IPS-18a (cell line): Measurements from ENCODE around the gene LCN9.
"Not testable (repeated sequence)": the region's sequence is repeated elsewhere in the genome, so short reads cannot be mapped to it uniquely, and the experiment has no call there.

ENCODE experiments used
- H3K27ac ChIP-seq: one replicate; pipeline ENCODE4 v1.5.1; 2013; ENCODE audit warnings: low read length
- H3K27me3 ChIP-seq: one replicate; pipeline ENCODE4 v1.6.1; 2013; ENCODE audit warnings: mild to moderate bottlenecking, low read length; ENCODE audit not compliant: control insufficient read depth, insufficient read depth
- H3K36me3 ChIP-seq: one replicate; pipeline ENCODE4 v1.6.1; 2013; ENCODE audit warnings: low read depth, low read length; ENCODE audit not compliant: control insufficient read depth
- H3K4me1 ChIP-seq: one replicate; pipeline ENCODE4 v1.6.1; 2013; ENCODE audit warnings: low read depth, low read length; ENCODE audit not compliant: control insufficient read depth
- H3K4me3 ChIP-seq: one replicate; pipeline ENCODE4 v1.5.1; 2013; ENCODE audit warnings: low read length
- H3K9ac ChIP-seq: one replicate; pipeline ENCODE4 v1.6.1; 2013; ENCODE audit warnings: mild to moderate bottlenecking, low read length, moderate library complexity
- H3K9me3 ChIP-seq: one replicate; pipeline ENCODE4 v1.6.1; 2013; ENCODE audit warnings: low read depth, low read length; ENCODE audit not compliant: control insufficient read depth

Gene LCN9

DNA sequence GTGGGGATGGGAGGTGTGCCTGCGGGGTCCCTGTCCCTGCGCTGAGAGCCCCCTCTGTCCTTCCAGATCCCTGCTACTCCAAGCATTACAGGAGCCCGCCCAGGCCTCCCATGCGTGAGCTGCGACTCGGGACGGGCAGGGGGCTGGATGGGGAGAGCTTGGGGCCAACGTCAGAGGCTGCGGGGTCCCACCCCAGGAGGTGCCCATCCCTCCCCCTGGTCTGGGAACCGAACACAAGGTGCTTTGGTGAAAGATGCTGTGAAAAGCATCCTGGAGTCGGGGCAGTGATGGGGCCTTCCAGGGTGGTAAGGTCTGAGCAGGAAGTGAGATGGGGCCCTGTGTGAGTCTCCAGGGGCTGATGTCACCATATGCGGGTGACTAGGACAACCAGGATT, 2.7 kb downstream of the LCN9 start:
- Histone ChIP-seq H3K36me3 (no peaks in the 10 kb centered on the region), H3K4me3 (no peak overlapping the region), H3K4me1 (peaks cover 2% of the 10 kb centered on the region), H3K27ac (no peak overlapping the region), H3K9me3 (no peaks in the 10 kb centered on the region), H3K27me3 (no peaks in the 10 kb centered on the region), H3K9ac (no peak overlapping the region)

DNA sequence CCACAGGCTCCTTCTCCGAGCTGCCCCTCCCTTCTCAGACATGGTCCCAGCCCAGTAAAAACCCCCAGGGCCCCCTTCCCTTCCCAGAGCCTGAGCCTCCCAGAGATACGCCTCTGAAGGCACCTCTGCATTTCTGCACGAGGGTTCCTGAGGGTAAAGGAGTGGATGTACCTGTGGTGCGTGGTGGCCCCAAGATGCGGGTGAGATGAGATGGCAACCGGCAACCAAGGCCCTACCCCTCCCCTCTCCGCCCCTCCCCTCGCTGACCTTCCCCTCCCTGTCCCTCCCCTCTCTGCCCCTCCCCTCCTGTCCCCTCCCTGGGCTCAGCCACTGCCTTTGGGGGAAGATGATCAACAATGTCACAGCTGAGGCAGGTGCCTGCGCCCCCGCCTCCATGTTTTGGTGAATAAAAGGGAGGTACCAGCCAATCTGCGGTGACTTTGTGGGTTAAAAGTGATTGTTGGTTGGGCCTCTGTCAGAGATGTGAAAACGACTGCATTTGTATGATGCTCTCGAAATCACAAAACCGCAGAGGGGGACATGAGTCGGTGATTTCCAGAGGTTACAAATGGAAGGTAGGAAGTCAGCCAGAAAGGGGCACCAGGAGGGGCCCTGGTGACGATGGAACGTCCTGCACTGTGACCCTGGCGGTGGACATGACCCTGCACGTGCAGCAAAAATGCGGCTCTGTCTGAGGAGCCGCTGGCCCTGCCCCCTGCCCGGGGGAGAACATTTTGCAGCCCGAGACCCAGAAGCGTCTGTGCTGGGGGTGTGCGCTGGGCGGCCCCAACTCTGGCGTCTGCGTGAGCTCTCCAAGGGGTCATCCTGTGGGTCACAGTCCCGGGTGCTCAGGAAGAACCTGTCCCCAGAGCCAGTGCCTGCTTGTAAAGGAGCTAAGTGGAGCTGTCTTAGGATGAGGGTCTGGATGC, 3.7 kb downstream of the LCN9 start:
- Histone ChIP-seq H3K27me3 (no peaks in the 10 kb centered on the region), H3K9me3 (no peaks in the 10 kb centered on the region)

DNA sequence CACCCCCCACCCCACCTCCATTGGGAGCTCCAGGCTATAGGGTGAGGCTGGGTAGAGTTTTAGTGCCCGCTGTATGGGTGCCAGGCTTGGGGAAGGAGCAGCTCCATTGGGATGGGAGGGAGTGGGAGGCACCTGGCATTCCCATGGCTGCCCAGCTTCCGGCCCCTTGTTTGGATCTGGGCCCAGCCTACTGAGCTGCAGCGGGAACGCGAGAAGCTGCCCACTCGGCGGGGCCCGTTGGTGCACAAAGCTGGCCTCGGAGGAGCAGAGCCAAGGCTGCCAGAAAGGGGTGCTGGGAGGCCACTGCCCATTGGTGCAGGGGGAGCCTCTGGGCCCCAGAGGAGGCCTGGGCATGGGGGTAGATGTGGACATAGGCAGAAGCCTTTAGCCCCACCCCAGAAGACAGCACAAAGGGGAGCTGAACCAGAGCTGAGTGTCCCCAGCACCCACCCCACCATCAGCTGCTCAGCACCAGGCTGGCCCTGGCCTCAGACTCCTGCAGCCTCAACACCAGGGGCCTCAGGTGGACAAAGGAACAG, 4.4 kb downstream of the LCN9 start:
- Histone ChIP-seq H3K4me3 (no peak overlapping the region), H3K27me3 (no peaks in the 10 kb centered on the region), H3K9me3 (no peaks in the 10 kb centered on the region), H3K27ac (no peak overlapping the region), H3K9ac (no peak overlapping the region), H3K36me3 (no peaks in the 10 kb centered on the region), H3K4me1 (peaks cover 2% of the 10 kb centered on the region)

More for the DNA sequence above, 3.7 kb downstream of the LCN9 start:
- no peak overlapping the region for H3K27ac ChIP-seq
- peaks cover 2% of the 10 kb centered on the region for H3K4me1 ChIP-seq
- no peak overlapping the region for H3K9ac ChIP-seq
- no peaks in the 10 kb centered on the region for H3K36me3 ChIP-seq
- H3K4me3 ChIP-seq = no peak overlapping the region

DNA sequence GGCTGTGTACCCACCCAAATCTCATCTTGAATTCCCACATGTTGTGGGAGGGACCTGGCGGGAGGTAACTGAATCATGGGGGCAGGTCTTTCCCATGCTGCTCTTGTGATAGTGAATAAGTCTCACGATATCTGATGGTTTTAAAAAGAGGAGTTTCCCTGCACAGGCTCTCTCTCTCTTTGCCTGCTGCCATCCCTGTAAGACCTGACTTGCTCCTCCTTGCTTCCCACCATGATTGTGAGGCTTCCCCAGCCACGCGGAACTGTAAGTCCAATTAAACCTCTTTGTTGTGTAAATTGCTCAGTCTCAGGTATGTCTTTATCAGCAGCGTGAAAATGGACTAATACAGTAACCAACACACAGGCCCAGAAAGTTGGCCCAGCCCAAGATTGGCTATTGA, 5.9 kb downstream of the LCN9 start:
- not testable (repeated sequence) for H3K9me3 ChIP-seq, H3K27me3 ChIP-seq, H3K4me3 ChIP-seq, H3K36me3 ChIP-seq, H3K4me1 ChIP-seq, H3K27ac ChIP-seq, H3K9ac ChIP-seq

DNA sequence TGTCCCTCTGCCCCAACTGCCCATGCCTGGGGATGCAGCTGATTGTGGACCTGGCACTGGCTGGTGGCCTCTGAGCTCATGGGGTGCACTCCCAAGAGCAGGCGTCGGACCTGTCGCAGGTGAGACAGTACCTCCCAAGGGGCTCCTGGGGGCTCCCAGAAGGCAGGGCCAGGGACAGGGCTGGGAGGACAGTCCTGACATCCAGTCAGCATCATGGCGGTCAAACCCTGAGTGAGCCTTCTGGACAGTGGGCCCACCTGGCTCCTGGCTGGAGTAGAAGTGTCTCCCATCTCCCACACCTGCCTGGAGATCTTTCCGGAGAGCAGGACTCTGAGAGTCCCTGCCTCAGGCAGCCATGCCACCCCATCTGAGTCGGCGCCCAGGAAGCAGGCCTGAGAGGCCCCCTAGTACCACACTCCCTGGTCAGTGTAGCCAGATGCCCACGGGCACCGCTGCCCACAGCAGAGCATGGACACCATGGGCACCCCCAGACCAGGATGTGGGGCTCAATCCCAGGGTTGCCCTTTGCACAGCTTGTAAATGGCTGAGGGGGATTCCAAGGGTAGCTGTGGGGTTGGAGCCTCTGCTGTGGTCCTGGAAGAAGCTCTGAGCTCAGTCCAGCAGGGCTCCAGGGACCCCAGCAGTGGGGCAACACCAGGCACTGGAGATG, 6.6 kb downstream of the LCN9 start:
- H3K36me3 ChIP-seq = no peaks in the 10 kb centered on the region

DNA sequence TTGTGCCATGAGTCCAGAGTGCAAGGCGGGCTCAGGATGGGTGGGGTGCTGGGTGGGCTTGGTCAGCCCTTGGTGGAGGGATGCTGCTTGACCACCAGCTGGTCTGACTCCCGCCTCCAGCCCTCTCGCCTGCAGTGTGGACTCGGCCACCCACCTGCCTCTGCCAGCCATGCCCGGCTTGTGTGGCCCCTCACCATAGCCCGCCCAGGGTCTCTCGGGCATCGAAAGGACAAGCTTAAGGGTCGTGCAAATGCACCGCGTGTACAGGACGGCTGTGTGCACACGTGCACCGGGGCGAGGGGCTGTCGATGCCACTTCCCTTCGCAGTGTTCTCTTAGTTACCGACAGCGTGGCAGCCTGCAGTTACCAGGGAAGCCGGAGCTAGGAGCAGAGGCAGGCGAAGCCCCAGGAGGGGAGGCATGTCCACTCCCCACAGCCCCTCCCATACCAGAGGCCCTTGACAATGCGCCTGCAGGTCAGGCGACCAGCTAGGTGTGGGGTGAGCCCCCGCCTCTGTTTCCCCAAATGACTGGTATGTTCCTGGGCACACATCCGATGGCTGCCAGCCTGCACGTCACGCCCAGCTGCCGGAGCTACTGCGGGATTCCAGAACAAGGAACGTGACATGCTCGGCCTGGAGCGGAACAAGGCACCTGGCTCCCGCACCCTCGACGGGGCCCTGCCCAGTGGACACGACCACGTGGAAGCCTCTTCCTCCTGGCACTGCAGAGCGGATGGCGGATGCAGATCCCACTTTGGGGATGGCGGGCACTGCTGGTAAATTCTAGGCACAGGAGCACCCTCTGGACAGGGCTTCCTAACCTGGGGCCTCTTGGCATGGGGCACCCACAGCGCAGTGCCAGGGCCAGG, 7.8 kb downstream of the LCN9 start:
- Histone ChIP-seq H3K9me3 (no peaks in the 10 kb centered on the region), H3K27me3 (no peaks in the 10 kb centered on the region), H3K4me3 (no peak overlapping the region), H3K9ac (no peak overlapping the region), H3K27ac (no peak overlapping the region), H3K4me1 (no peaks in the 10 kb centered on the region), H3K36me3 (no peaks in the 10 kb centered on the region)

More for the DNA sequence above, 6.6 kb downstream of the LCN9 start:
- H3K9ac ChIP-seq = no peak overlapping the region
- H3K4me1 ChIP-seq = no peaks in the 10 kb centered on the region
- no peaks in the 10 kb centered on the region for H3K27me3 ChIP-seq
- no peak overlapping the region for H3K27ac ChIP-seq
- H3K9me3 ChIP-seq = no peaks in the 10 kb centered on the region
- no peak overlapping the region for H3K4me3 ChIP-seq

DNA sequence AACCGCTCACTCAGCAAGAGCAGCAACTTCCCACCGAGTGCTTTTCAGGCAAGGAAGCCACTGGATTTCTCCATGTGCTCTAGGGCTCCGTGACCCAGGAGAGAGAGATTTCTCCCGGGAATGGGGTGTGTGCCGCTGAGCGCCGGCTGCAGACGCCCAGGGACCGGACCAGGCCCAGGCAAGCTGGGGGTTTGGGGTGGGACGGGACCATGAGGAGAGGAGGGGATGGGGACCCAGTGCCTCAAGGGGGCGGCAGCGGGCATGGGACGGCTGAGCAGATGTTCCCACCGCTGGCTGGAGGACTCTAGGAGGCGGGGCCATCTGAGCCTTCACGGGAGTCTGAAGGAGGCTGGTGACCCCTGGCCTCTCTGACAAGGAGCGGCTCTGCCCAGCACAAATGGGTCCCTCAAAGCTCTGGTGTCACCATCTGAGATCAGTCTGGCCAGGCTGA, 8.5 kb downstream of the LCN9 start:
- Histone ChIP-seq H3K27ac (no peak overlapping the region), H3K4me3 (peak overlapping the region; percentile 34), H3K36me3 (no peaks in the 10 kb centered on the region), H3K4me1 (no peaks in the 10 kb centered on the region), H3K27me3 (no peaks in the 10 kb centered on the region), H3K9ac (no peak overlapping the region), H3K9me3 (no peaks in the 10 kb centered on the region)

DNA sequence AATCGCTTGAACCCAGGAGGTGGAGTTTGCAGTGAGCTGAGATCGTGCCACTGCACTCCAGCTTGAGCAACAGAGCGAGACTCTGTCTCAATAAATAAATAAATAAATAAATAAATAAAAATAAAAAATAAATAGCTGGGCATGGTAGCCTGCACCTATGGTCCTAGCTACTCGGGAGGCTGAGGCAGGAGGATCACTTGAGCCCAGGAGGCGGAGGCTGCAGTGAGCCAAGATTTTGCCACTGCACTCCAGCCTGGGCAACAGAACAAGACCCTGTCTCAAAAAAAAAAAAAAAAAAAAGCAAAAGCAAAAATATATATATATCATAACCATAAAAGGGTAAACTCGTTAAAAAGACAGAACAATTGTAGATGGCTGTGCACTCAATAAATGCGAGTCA, 9.7 kb downstream of the LCN9 start:
- H3K36me3 ChIP-seq, H3K27me3 ChIP-seq, H3K9ac ChIP-seq, H3K4me1 ChIP-seq, H3K9me3 ChIP-seq, H3K27ac ChIP-seq, H3K4me3 ChIP-seq: not testable (repeated sequence)

DNA sequence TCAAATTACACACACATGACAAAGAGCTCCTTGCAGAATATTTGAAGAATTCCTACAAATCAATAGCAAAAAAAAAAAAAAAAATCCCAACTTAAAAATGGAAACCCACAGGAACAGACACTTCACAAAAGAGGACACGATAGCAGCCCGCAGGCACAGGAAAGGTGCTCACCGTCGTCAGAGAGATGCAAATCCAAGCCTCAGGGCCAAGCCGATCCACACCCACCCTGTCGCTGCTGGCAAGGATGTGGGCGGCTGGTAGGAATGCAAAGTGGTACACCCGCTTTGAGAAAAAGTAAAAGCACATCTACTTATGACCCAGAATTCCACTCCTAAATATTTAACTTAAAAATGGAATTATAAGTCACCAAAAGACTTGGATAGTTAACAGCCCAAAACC, 10.8 kb downstream of the LCN9 start:
- no peaks in the 10 kb centered on the region for H3K9me3 ChIP-seq
- H3K27ac ChIP-seq = no peak overlapping the region
- H3K4me3 ChIP-seq = no peak overlapping the region
- no peaks in the 10 kb centered on the region for H3K4me1 ChIP-seq
- no peaks in the 10 kb centered on the region for H3K36me3 ChIP-seq
- H3K27me3 ChIP-seq = no peaks in the 10 kb centered on the region
- no peak overlapping the region for H3K9ac ChIP-seq

DNA sequence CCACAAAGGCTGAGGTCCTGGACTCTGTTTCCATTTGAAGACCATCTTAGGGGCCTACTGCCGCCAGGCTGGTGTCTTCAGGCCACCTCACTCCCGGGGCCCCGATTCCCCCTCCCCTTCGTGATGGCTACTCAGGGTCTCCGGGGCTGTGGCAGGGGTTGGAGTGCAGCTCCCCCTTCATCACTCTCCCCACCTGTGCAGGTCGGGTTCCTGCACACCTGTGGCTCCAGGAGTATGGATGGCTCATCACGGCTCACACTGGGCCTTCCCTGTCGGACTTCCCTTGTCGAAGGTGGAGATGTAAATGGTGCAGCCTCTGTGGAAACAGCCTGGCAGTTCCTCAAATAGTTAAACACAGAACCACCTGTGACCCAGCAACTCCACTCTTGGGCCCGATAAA, 11.9 kb downstream of the LCN9 start:
- no peak overlapping the region for H3K9ac ChIP-seq
- no peaks in the 10 kb centered on the region for H3K27me3 ChIP-seq
- no peaks in the 10 kb centered on the region for H3K9me3 ChIP-seq
- no peaks in the 10 kb centered on the region for H3K4me1 ChIP-seq
- H3K27ac ChIP-seq = no peak overlapping the region
- no peaks in the 10 kb centered on the region for H3K36me3 ChIP-seq
- no peak overlapping the region for H3K4me3 ChIP-seq

DNA sequence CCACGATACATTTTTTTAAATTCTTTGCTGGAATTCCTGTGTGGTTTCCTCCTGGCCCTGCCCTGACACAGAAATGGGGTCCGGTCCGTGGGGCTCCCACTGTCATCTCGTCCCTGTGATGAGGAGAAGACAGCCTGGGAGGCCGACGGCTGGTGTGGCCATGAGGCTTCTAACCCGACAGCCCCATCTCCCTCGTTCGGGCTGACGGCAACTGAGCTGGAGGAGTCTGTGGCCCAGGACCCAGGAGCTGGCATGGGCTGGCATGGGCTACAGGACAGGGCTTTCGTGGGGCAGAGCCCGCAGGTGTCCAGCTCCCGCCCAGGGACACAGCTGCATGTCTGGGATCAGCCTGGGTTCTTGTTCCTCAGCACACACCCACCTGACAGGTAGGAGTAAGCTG, 13.8 kb downstream of the LCN9 start:
- no peak overlapping the region for H3K9ac ChIP-seq
- H3K36me3 ChIP-seq = no peaks in the 10 kb centered on the region
- no peaks in the 10 kb centered on the region for H3K9me3 ChIP-seq
- no peak overlapping the region for H3K27ac ChIP-seq
- H3K4me1 ChIP-seq = no peaks in the 10 kb centered on the region
- no peak overlapping the region for H3K4me3 ChIP-seq
- H3K27me3 ChIP-seq = no peaks in the 10 kb centered on the region
